ENCODE measurements around the gene BRPF1.
"Not testable (repeated sequence)": the region's sequence is repeated elsewhere in the genome, so short reads cannot be mapped to it uniquely, and the experiment has no call there.

BRPF1 gene

DNA sequence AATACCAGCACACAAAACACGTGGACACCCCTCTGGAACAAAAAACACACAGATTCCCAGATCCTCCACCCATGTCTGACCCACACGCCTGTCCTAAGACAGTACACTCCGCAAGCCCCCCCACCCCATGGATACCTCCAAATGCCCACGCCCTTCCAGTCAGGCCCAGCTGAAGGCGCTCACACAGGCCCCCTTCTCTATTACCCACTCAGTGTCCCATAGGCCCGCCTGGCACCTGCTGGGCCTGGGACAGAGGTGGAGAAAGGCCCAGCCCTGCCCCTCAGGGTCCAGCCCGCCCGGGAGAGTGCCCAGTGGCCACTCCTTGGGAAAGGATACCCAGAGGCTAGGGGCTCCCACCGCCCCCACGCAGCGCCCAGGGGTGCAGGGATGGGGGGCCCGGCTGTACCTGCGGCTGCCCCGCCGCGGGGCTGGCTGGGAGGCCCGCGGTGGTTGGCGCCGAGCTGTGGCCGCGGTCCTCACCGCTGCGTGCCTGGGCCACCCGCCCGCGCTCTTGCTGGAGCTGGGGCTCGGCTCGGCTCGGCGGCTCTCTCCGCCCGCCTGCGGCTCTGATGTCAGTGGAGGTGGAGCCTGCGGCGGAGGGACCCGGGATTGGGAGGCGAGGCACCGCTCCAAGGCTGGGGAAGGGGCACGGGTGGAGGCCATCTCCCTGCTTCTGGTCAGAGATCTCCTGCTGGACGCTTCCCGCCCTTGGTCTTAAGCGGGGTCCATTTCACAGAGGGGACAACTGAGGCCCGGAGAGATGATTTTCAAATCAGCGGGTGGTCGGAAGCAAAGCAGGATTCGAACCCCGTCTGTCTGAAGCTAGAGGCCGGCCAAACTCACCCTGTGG, 38.1 kb downstream of the BRPF1 start, which contains the start of gene CAMK1:
CAMK1 (minus strand) TSS at position 522 of the 850 bp plus-strand sequence. CDS start 2,198 bp downstream, outside the sequence.
- DNase-seq = peak; percentile 40

DNA sequence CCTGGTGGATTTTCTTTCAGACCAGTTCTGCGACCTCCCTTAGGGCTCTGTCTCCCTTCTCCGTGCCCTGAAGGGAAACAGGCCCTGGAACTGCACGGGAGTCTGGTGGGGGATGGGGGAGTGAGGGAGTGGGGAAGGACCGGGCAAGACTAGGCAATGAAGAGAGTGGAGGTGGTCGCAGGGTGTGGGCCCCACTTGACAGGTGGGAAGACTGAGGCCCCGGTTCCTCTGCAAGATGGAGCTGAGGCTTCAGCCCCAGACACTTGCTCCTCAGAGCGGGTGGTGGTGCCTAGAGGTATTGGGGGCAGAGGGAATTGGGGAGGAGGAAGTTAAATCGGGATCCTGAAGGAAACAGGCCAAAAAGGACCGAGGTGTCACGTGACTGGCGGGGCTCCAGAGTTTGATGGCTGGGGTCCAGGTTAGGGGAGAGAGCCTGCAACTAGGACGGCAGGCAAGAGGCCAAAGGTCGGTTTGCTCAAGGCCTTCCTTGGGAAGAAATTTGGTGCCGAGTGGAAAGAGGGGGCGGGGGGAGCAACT, 38.8 kb downstream of the BRPF1 start:
- no peak for DNase-seq

DNA sequence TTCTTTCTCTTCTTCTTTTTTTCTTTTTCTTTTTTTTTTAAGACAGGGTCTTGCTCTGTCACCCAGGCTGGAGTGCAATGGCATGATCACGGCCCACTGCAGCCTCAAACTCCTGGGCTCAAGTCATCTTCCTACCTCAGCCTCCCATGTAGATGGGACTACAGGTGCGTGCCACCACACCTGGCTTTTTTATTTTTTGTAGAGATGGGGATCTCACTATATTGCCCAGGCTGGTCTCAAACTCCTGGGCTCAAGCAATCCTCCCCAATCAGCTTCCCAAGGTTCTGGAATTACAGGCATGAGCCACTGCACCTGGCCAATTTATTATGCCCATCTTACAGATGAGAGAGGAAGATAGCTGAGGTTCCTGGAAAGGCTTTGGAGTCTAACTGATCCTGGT, 39.5 kb downstream of the BRPF1 start:
- DNase-seq = not testable (repeated sequence)

- no peak for DNase-seq
These were observed 45.6 kb downstream of the BRPF1 start for GRCh38 chr3:9776896-9777693.

DNA sequence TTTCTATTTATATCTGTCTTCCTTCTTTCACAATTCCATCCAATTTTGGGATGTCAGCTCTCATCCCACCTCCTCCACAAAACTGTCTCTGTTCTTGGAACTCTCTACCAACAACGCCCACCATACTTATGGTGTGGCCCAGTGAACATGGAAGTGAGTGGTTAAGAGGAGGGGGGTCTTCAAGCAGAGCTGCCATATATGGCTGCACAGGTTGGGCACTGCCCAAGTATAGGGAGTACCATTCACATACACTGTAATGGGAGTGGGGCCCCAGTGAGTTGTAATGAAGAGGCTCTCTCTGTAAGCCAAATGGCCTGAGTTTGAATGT, 46.1 kb downstream of the BRPF1 start:
- DNase-seq = no peak

DNA sequence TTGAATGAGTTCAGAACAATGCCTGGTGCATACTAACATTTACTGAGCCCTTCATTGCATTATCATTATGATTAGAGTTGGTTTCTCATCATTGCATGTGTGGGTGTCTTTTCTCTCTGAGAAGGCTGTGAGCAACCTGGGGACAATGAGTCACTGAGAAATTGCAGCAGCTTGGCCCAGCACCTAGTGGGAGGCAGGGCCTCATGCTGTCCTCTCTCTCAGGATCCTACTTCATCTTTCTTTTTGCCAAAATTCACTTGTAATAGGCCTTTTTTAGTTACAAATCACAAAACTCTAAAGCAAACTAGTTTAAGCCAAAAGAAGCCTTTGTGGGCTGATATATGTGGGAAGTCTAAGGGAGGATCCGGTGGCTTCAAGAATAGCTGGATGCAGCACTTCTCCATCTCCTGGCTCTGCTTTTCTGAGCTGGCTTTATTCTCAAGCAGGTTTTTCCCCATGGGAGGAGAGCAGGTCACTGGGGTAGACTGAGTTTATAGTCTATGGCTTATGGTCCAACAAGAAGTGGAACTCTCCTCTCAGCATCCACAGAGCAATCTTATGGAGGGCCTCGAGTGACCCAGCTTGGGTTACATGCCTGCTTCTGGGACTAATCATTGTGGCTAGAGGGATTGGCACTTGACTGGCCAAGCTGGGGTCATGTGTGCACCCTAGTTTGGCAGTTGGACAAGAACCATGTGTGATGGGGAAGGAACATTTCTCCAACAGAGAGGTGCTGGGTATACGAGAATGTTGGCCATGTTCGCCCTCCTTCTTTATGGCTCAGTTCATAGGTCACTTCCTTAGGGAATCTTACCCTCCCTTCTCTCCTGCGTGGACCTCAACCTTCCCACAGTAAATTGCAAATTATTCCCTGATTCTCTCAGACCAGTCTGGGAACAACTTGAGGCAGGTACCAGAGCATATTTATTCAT, 46.9 kb downstream of the BRPF1 start:
- DNase-seq = no peak

DNA sequence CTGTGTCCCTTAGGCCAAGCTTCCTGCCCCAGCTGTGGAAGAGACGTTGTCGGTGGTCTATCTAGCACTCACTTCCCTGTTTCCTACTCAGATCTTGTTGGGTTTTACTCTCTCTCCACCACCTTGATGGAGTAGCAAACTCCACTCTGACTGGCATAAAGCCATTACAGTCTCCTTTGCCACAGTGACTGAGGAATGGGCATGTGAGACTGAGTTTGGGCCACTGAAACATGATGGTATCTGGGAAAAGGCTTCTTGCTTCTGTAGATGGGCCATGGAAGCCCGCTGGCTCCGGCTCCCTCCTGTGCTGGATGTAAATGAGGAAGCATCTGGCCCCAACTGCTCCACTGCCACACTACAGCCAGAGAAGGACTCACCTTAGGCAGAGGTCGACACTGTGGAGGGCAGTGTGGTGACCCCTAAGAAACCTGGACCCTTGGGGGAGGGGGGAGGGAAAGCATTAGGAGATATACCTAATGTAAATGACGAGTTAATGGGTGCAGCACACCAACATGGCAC, 47.6 kb downstream of the BRPF1 start:
- no peak for DNase-seq

DNA sequence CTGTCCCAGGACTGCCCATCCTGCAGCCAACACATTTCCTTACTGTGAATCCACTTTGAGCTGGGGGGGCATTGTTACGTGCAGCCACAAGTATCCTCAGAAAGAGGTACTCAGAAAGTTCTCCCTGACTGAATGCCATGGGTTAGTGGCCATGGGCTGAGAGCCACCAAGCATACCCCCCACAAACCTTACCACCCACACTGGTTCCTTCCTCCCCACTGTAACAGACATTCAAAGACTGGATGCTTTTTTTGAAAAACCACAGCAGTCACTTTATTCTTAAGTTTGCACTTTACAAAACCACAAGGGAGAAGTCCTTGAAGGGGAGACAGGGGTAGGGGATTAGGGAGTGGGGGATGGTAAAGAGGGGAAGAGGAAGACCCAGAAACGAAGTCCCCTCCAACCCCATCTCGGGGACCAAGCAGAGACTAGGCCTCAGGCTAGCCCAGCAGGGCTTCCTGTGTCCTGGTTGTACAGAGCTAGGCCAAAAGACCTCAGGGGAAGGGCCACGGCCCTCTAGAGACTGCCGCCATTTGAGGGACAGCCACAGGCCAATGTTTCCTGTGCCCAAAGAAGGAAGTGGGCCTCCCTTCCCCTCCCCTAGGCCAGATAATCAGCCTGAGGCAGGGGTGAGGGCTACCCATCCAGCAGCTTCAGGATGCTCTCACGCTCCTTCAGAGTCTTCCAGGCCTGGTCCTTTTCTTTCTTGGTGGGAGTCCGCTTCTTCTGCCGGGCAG, 48.4 kb downstream of the BRPF1 start:
- DNase-seq = no peak

GRCh38 chr3:9780458-9780812, 48.9 kb downstream of the BRPF1 start:
- no peak for DNase-seq

- no peak for DNase-seq
These were observed 49.4 kb downstream of the BRPF1 start for GRCh38 chr3:9780910-9781309.

GRCh38 chr3:9781551-9781950, 50.0 kb downstream of the BRPF1 start:
- no peak for DNase-seq

GRCh38 chr3:9781978-9782603, 50.6 kb downstream of the BRPF1 start:
- DNase-seq = peak; percentile 85

DNA sequence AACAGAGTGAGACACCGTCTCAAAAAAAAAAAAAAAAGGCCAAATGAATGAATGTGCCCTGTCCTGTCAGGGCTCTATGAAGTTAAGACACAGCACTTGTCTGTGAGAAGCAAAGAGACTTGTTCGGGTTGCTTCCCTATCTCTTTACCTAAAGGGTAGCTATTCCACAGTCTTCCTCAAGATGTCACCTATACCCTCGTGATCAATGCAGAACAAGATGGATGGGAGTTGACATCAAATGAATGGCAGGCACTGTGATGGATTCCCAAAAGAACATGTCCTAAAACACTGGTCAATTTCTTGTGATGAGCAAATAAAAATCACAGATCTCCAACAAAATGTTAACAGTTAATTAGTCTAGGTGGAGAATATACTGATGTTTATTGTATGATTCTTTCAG, 51.2 kb downstream of the BRPF1 start:
- peak; percentile 39 for DNase-seq

GRCh38 chr3:9783954-9784353, 52.4 kb downstream of the BRPF1 start:
- DNase-seq = no peak

DNA sequence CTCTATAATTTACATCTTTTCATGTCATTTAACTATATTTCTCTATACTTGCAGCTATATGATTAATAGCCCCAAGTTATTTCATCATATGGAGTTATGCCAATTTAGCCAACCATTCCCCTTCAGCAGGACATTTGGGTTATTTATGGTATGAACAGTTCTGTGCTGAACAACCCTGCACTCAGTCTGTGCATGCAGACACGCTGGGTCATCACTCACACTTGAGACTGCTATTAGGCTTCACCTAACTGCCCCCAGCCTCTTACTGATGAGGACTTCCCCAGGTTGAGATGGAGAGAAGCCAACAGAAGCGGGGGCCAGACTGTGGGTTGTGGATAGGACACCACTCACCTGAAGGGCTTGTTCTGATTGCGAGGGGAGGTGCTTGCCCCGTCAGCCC, 53.4 kb downstream of the BRPF1 start:
- DNase-seq = no peak

DNA sequence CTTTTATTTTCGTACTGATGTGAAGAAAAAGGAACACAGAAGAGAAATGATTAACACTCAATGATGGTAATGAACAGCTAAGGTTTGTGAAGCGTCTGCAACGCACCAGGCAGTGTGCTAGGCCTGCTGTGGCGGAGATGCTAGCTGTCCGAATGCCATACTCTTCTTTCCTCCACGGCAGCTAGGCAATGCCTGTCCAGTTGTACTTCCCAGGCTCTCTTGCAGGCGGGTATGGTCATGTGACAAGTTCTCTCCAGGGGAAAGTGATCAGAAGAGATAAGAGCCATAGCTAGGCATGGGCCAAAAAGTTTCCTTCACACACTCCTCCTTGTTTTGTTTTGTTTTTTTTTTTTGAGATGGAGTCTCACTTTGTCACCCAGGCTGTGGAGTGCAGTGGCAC, 54.1 kb downstream of the BRPF1 start:
- DNase-seq = no peak

DNA sequence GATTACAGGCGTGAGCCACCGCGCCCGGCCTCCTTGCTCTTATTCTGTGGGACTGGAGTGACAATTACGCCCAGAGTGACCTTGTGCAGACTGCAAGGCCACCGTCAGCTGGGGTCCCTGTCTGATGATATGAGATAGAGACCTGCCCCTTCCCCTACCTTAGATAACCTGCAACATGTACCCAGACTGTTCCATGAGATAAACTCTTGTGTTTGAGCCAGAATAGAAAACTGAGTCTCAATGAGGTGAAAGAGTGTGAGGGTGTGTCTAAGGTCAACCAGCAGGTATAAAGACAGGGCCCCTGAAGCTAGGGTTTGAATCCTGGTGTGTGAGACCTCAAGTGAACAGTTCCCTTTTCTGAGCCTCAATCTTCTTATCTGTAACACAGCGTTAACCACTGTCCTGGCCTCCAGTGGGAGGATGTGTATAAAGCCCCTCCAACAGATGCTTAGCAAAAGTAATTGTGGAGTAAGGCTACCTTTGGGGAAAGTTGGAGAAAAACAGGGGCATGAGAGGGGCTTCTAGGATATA, 54.7 kb downstream of the BRPF1 start:
- no peak for DNase-seq

GRCh38 chr3:9786825-9787669, 55.5 kb downstream of the BRPF1 start:
- DNase-seq = no peak

DNA sequence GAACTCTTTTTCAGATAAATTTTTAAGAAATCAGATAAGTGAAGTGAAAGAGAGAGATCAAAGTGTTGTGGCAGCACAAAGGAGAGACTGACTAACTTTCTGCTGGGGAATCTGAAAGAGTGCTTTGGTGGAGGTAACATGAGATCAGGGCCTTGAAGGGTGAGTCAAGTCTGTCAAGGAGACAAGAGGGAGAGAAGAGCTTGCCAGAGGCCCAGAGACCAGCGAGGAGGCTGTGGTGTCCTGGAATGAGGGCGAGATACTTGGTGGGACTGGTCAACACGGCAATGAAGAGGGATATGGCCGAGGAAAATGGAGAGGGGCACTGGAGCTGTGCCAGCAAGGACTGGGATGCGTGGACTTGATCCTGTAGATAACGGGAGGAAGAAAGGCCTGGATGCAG, 56.2 kb downstream of the BRPF1 start:
- no peak for DNase-seq

- no peak for DNase-seq
These were observed 59.6 kb downstream of the BRPF1 start for GRCh38 chr3:9791127-9791526.
